ENCODE measurements around the gene CTNND2.

GRCh38 chr5:11191673-11192072 is 712.6 kb downstream of the CTNND2 start:
- TF ChIP-seq CTCF (IDR thresholded peaks at IDR 0.05) (no peak), POLR2A (IDR thresholded peaks at IDR 0.05) (no peak)

All from thyroid gland (tissue), 4 donors.